ENCODE measurements around the gene SPINK13. TPM values are rescaled to one million over a fixed set of nuclear protein-coding genes. Genes with fewer than 3 reads are reported as not detected.

The SPINK13 gene
- total RNA-seq, result not detected

GRCh38 chr5:148268566-148268965 lies at the start of gene SPINK13:
SPINK13 (plus strand) TSS chr5:148268794; CDS start chr5:148270073, 1,279 bp downstream.

DNA sequence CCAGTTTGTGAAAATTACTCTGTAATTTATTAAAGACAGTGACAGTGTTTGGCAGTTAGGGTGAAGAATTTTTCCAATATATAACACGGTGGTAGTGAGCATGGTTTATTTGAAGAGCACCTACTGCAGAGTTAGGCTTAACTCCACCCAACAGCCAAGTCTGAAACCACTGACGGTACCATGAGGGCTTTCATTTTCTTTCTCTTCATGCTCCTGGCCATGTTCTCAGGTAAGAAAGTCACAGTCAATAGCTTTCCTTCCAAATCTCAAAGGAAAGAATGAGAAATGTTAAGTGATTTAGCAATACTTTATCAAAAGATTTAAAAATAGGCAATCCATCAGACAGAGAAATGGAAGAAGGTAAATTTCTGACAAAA lies 30.2 kb upstream of the SPINK13 start, which contains the start of gene MARCOL:
Gene MARCOL (plus strand): TSS at position 108 of the 377 bp plus-strand sequence. CDS start 73 bp downstream, at position 181.

GRCh38 chr5:148312153-148312552 lies 43.6 kb downstream of the SPINK13 start, which contains the start of gene SPINK7:
SPINK7 (plus strand) TSS chr5:148312423; CDS start chr5:148312484, 61 bp downstream.

DNA sequence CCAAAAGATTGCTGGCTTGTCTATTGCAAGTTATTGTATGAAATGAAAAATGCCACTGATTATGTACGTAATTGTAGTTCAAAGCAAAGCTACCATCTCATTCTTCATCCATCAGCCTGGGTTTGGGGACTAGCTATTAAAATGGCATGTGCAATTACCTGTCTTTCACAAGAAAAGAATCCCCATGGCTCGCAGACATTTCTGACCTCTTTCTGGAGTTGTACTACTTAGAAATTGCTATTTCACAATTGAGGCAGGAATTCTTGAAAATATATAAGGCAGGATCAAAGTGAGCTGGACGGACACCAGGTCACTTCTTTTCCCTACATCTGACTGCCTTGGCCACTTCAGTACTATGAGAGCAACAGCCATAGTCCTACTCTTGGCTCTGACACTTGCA lies 66.7 kb downstream of the SPINK13 start, which contains the start of gene SPINK9:
Gene SPINK9 (plus strand): TSS at position 301 of the 400 bp plus-strand sequence. CDS start 55 bp downstream, at position 356.

Small RNA genes within 50 kb of the gene (small RNA-seq; reads per million reads assigned to genes)
- gene HMGN1P16 (ENCODE audit: low replicate concordance), result not detected

Other genes with a start within 250 kb of the SPINK13 start
- gene SPINK5, start 204.8 kb upstream of the SPINK13 start, total RNA-seq, result 1.3 TPM
- not detected for gene SPINK14, start 100.2 kb upstream of the SPINK13 start, total RNA-seq
- gene SPINK6, start 65.8 kb upstream of the SPINK13 start, total RNA-seq, result not detected
- gene MARCOL, start 30.3 kb upstream of the SPINK13 start, total RNA-seq, result not detected
- gene SPINK7, start 43.6 kb downstream of the SPINK13 start, total RNA-seq, result not detected
- not detected for gene SPINK9, start 66.8 kb downstream of the SPINK13 start, total RNA-seq
- gene FBXO38, start 115.2 kb downstream of the SPINK13 start, total RNA-seq, result 53.0 TPM